HepG2 (cell line): ENCODE results near the gene VWA5B1. TPM values are rescaled to one million over a fixed set of nuclear protein-coding genes. Genes with fewer than 3 reads are reported as not detected.
A peak's percentile ranks its signal among the peaks of the same experiment; 100 is the strongest.

Experiments used
- ATAC-seq: fragments of 200-7000 bp; cut with Tn5 transposase; 3 replicates; pipeline ENCODE4 v1.9.1; 2020; ENCODE audit warnings: mild to moderate bottlenecking, moderate library complexity
- BruUV-seq: library from RNA; stranded (reverse); fragments of 400-500 nt; replicated peaks from 2 replicates; lab custom pipeline; 2021; lab: Mats Ljungman, UMichigan
- CTCF ChIA-PET: fragments of 300-600 bp; formaldehyde crosslinking; extraction: SDS; loops from one replicate; lab custom pipeline; 2021; ENCODE audit warnings: low total read pairs, inconsistent platforms, low intra/inter-chr PET ratio; lab: Yijun Ruan, JAX
- POLR2A ChIA-PET: fragments of 350-600 bp; sonication (Branson Sonifier 250); formaldehyde crosslinking; loops from one replicate; lab custom pipeline; 2020; ENCODE audit warnings: antibody characterized with exemption, inconsistent platforms; lab: Yijun Ruan, JAX
- DNase-seq: peaks from one replicate; pipeline ENCODE4 v3.0.0-alpha.2; 2015; ENCODE audit warnings: low spot score
- FAIRE-seq: peaks from 3 replicates; lab custom pipeline; 2011; peaks lifted over from hg19 to GRCh38; lab: Jason Lieb, UNC
- H2AFZ ChIP-seq: one replicate; pipeline ENCODE4 v1.6.1; 2011; ENCODE audit warnings: low read length, inconsistent platforms
- H3K27ac ChIP-seq: fragments of 300-600 bp; 3 replicates; pipeline ENCODE4 v1.8.0; 2011; ENCODE audit warnings: mixed run types, mild to moderate bottlenecking, mixed read lengths, low read length, inconsistent platforms; ENCODE audit not compliant: insufficient read depth; ENCODE audit errors: extremely low read length
- H3K27me3 ChIP-seq, 2 experiments: fragments of 200-600 bp in 1 of 2; 2 replicates in 1 of 2; 3 replicates in 1 of 2; pipeline versions ENCODE4 v1.6.0 to v1.8.0; 2011; ENCODE audit warnings: low read length in 2 of 2, mild to moderate bottlenecking in 2 of 2, moderate library complexity in 2 of 2, inconsistent platforms in 1 of 2; ENCODE audit not compliant: insufficient read depth in 2 of 2, control insufficient read depth in 1 of 2
- H3K36me3 ChIP-seq, 2 experiments: fragments of 200-600 bp in 1 of 2; replicated peaks in 1 of 2; 2 replicates in 1 of 2; 3 replicates in 1 of 2; pipeline versions ENCODE4 v1.5.1 to v1.8.0; 2011; ENCODE audit warnings: low read length in 2 of 2, inconsistent platforms in 1 of 2; ENCODE audit not compliant: insufficient read depth in 2 of 2, control insufficient read depth in 1 of 2
- H3K4me1 ChIP-seq: 2 replicates; pipeline ENCODE4 v1.5.1; 2012; ENCODE audit warnings: low read length, inconsistent platforms; ENCODE audit not compliant: insufficient read depth
- H3K4me2 ChIP-seq: 2 replicates; pipeline ENCODE4 v1.6.0; 2011; ENCODE audit warnings: low read depth, low read length, inconsistent platforms
- H3K4me3 ChIP-seq, 3 experiments: fragments of 200-600 bp in 1 of 3; sonication (generic), shearing (Covaris generic) in 1 of 3; replicated peaks in 1 of 3; 2 replicates each; pipeline ENCODE4 v1.5.1; 2011 to 2016; ENCODE audit warnings: low read length in 3 of 3, inconsistent platforms in 2 of 3, low read depth in 2 of 3, mild to moderate bottlenecking in 2 of 3, control low read depth in 1 of 3, mixed read lengths in 1 of 3; ENCODE audit not compliant: insufficient read depth in 1 of 3
- H3K79me2 ChIP-seq: one replicate; pipeline ENCODE4 v1.6.1; 2011; ENCODE audit warnings: low read length, inconsistent platforms; ENCODE audit not compliant: insufficient read depth
- H3K9ac ChIP-seq: 2 replicates; pipeline ENCODE4 v1.6.0; 2011; ENCODE audit warnings: mild to moderate bottlenecking, low read depth, low read length, inconsistent platforms; ENCODE audit not compliant: insufficient read depth
- H3K9me3 ChIP-seq: 2 replicates; pipeline ENCODE4 v1.5.1; 2012; ENCODE audit warnings: mild to moderate bottlenecking, low read length
- H4K20me1 ChIP-seq: 2 replicates; pipeline ENCODE4 v1.6.0; 2011; ENCODE audit warnings: inconsistent platforms, mild to moderate bottlenecking, low read length, moderate library complexity; ENCODE audit not compliant: insufficient read depth
- PHF8 ChIP-seq: sonication (generic); formaldehyde crosslinking; IDR thresholded peaks from 2 replicates; pipeline ENCODE4 v1.5.0; 2020; ENCODE audit warnings: missing genetic modification reagents
- TCF12 ChIP-seq, 2 experiments: fragments of 450-650 bp in 1 of 2; sonication (generic) in 1 of 2; formaldehyde crosslinking in 1 of 2; IDR thresholded peaks; 2 replicates each; pipeline versions ENCODE4 v1.6.1 to v1.8.0; 2017 to 2022; ENCODE audit warnings: antibody characterized with exemption in 1 of 2, mild to moderate bottlenecking in 1 of 2, missing genetic modification reagents in 1 of 2, moderate library complexity in 1 of 2
- ZNF180 ChIP-seq: sonication (generic); formaldehyde crosslinking; IDR thresholded peaks from 2 replicates; pipeline ENCODE4 v1.4.0; 2020; ENCODE audit warnings: low read depth, missing genetic modification reagents, borderline replicate concordance
- ZNF570 ChIP-seq: sonication (generic); formaldehyde crosslinking; IDR thresholded peaks from 2 replicates; pipeline ENCODE4 v1.4.0; 2020; ENCODE audit warnings: mild to moderate bottlenecking, missing genetic modification reagents, borderline replicate concordance
- ZNF720 ChIP-seq: sonication (generic); formaldehyde crosslinking; IDR thresholded peaks from 2 replicates; pipeline ENCODE4 v1.4.0; 2020; ENCODE audit warnings: missing genetic modification reagents
- ZNF768 ChIP-seq: sonication (generic); formaldehyde crosslinking; IDR thresholded peaks from 2 replicates; pipeline ENCODE4 v1.4.0; 2020; ENCODE audit warnings: missing genetic modification reagents
- WGBS: methylation state at CpG from one replicate; pipeline ENCODE4 v1.1.6; 2017; ENCODE audit warnings: low lambda C conversion rate; 5-methylcytosine and 5-hydroxymethylcytosine counted together
- in situ Hi-C: cut with HindIII; loops from 2 replicates; pipeline ENCODE4 v1.10.0; 2017; ENCODE audit warnings: low pct_unique_long_range_greater_than_20kb; ENCODE audit not compliant: extremely low pct_ligation_motif_present
- intact Hi-C: fragments of 100-400 bp; cut with micrococcal nuclease; formaldehyde crosslinking; loops from one replicate; pipeline ENCODE4 v1.10.0; 2022; ENCODE audit not compliant: unreplicated experiment
- polyA plus RNA-seq, 8 experiments: library from polyadenylated mRNA; depleted of rRNA in 3 of 8; stranded (reverse) in 7 of 8; unstranded in 1 of 8; fragments of >200 nt; fragmentation: Illumina TruSeq in 4 of 8; extraction: Trizol in 4 of 8; gene quantifications; 2 replicates each; pipeline versions ENCODE4 v1.2.1 to v1.2.3, GENCODE V29; 2011 to 2016; ENCODE audit warnings: low read depth in 4 of 8, missing spikeins in 1 of 8, mixed read lengths in 1 of 8; ENCODE audit not compliant: insufficient read depth in 1 of 8
- total RNA-seq, 5 experiments: library from RNA; depleted of rRNA; stranded (reverse); fragments of >200 nt; fragmentation: Illumina TruSeq; extraction: Trizol; gene quantifications; 2 replicates each; pipeline ENCODE4 v1.2.3, GENCODE V29; 2016; ENCODE audit warnings: low read depth in 1 of 5

VWA5B1 gene
- total and polyA plus RNA-seq, 2 of the 13 experiments (the other 11 are each of a cell fraction or from before 2014, with no cell fraction given): not detected

DNA sequence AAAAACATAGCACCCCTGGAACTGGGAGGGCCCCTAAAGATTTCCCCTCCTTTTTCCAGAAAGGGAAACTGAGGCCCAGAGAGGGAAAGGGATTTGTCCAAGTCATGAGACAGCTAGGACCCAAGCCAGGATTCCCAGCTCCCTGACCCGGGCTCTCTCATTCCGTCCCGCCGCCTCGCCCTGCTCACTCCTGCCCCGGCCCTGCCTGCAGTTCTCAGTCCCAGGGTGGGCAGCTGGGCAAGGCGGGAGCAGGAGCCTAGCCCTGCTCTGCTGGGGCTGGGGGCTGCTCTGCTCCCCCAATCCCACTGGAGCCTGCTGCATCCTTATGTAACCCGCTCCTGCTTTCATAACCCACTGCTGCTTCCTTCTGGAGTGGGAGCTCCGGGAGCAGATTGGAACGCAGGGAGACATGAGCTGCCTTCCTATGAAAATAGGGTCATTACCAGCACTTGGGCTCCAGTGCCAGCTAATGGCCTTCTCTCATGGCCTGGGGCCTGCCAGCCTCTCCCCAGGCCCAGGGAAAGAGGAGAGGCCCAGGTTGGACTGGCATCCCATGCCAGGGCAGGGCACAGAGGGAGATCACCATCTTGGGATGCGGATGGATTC lies 110.8 kb downstream of the VWA5B1 start:
- POLR2A ChIA-PET: no interaction called here
- no TSS peak for BruUV-seq

DNA sequence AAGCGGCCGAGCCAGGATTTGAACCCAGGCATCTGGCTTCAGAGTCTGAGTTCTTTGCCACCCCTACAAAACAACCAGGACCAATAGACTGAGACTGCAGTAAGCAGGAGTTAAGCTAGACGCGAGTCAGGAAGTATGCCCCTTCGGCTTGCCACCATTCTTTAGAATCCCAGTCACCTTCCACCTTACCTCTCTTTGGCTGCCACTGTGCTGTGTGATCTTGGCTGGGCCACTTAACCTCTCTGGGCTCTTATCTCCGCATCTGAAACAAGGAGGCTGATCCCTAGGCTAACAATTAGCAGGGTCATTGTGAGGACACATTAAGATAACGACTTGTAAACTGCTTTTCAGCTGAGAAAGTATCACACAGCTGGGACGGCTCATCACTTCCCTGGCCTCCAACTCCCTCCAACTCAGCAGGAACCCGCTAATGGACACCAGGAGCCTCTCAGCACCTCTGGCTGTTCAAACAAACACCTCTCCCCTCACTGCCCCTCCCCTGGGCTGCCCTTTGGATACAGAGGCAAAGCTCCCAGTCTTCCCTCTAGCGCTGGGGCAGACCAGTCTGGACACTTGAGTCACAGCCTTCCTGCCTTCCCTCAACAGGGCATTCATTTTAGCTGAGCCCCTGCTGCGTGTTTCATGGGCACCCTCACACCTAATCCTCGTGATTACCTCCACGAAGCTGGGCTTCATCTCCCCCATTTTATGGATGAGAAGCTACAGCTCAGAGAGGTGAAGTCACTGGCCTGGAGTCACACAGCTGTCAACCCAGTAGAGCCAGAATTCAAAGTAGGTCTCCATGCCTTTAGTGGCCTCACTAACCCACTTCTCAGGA lies 112.1 kb downstream of the VWA5B1 start:
- H3K4me3 ChIP-seq: no peak overlapping the region
- H3K27me3 ChIP-seq: peaks cover 1 to 21% of the 10 kb centered on the region in 2 experiments; a peak in 4 of 5 replicates
- WGBS: 18% methylated on average over 11 of the region's 13 CpGs
- in situ Hi-C loops: no loop called here
- no peaks in the 10 kb centered on the region for H3K36me3 ChIP-seq
- CTCF ChIA-PET: no interaction called here
- H3K4me1 ChIP-seq: no peaks in the 10 kb centered on the region
- ATAC-seq (no peak), FAIRE-seq (no peak), DNase-seq (no peak)
- no TSS peak for BruUV-seq
- no peak overlapping the region for H2AFZ ChIP-seq
- POLR2A ChIA-PET: no interaction called here
- no peak overlapping the region for H3K4me2 ChIP-seq
- intact Hi-C loops: no loop called here
- TF ChIP-seq ZNF768 (CRISPR knock-in tag) (peak; percentile 77; the same call in 1 of the 2 replicates), ZNF720 (CRISPR knock-in tag) (no peak)
- no peaks in the 10 kb centered on the region for H3K79me2 ChIP-seq
- no peak overlapping the region for H3K27ac ChIP-seq
- H4K20me1 ChIP-seq: no peaks in the 10 kb centered on the region
- no peak overlapping the region for H3K9ac ChIP-seq
- H3K9me3 ChIP-seq: no peaks in the 10 kb centered on the region

More for the DNA sequence above, 110.8 kb downstream of the VWA5B1 start:
- intact Hi-C loops: no loop called here
- no peak overlapping the region for H3K4me2 ChIP-seq
- DNase-seq (no peak), FAIRE-seq (no peak), ATAC-seq (no peak)
- H3K79me2 ChIP-seq: no peaks in the 10 kb centered on the region
- no peaks in the 10 kb centered on the region for H4K20me1 ChIP-seq
- CTCF ChIA-PET: no interaction called here
- no peak overlapping the region for H2AFZ ChIP-seq
- no peaks in the 10 kb centered on the region for H3K36me3 ChIP-seq
- no peaks in the 10 kb centered on the region for H3K9me3 ChIP-seq
- TF ChIP-seq PHF8 (CRISPR knock-in tag) (no peak), TCF12 (IDR thresholded peaks at IDR 0.05) (no peak), TCF12 (CRISPR knock-in tag; IDR thresholded peaks at IDR 0.05) (no peak), ZNF570 (CRISPR knock-in tag) (no peak), ZNF180 (no peak)
- no peak overlapping the region for H3K4me3 ChIP-seq
- in situ Hi-C loops: no loop called here
- no peaks in the 10 kb centered on the region for H3K4me1 ChIP-seq
- peaks cover 1 to 18% of the 10 kb centered on the region in 2 experiments; a peak in 4 of 5 replicates for H3K27me3 ChIP-seq
- 55% methylated on average over 8 of the region's 11 CpGs for WGBS
- H3K27ac ChIP-seq: no peak overlapping the region
- H3K9ac ChIP-seq: no peak overlapping the region
